Activated T-cell treated with anti-CD3 and anti-CD28 coated beads for 4 hours (primary cell): ENCODE measurements around the gene ZNF681.
A peak's percentile ranks its signal among the peaks of the same experiment; 100 is the strongest.
"Not testable (repeated sequence)": the region's sequence is repeated elsewhere in the genome, so short reads cannot be mapped to it uniquely, and the experiment has no call there.

ENCODE experiments used
- DNase-seq: peaks from one replicate; pipeline ENCODE4 v3.0.0-alpha.2; 2020

The ZNF681 gene

DNA sequence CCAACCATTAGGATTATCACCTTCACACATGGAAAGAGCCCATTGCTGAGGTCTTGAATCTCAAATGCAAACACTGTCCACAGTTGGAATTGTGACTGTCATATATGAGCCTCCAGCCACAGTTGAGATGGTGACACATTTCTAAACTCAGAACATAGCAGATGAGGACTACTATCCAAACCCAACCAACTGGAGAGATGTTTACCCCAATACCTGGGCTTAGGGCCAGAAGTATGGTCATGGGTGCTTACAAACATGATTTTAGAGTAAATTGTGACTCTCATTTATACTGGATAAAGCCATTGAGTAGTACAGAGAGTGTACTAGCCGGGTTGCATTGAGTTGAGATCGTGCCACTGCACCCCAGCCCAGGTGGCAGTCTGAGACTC is 14.0 kb upstream of the ZNF681 start:
- no peak for DNase-seq

DNA sequence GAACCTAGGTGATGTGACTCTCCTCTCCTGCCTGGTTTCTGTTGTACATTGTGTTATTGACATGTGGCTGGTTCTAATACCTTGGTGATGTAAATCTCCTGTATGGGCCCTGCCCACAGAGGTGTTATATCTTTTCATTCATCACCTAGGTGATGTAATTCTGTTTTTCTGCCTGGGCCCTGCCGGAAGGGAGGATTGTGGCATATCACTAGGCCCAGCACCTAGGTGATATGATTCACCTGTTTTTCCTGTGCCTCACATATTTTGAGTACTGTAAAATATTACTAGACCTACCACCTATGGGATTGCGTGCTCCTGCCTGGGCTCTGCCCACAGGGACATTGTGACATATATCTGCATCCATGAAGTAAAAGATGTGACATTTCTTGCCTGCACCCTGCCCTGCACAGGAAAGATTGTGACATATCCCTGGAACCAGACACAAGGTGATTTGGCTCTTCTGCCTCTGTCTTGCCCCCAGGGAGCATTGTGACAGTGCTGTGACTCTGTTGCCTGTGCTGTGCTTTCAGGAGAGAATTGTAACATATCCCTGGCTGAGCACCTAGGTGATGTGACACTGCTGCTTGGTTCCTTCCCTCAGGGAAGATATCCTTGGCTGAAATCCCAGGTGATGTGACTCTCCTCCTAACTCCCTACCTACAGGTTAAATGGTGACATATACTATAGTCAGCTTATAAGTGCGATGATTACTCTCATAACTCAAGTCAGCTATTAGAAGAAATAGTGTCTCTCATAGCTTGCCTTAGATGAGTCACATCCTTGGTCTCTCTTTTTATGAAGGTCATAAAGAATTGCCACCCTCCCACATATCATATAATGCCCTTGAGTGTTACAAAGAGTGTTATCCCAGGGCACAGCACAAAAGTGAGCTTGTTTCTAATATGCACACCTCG is 13.3 kb upstream of the ZNF681 start:
- no peak for DNase-seq

DNA sequence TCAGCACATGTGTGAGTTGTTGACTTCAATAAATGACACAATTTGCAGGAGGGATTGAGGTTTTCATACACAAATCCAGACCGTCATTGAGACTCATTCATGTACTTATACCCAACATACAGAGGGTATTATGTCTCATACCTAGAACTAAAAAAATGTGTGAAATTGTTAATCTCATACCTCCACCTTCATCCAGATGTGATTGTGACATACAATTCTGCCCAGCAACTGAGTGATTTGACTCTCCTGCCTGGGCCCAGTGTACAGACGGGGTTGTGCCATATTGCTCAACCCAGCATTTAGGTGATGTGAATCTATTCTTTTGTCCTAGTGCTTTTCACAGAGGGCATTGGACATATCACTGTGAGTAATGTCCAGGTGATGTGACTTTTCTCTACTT is 12.6 kb upstream of the ZNF681 start:
- no peak for DNase-seq

DNA sequence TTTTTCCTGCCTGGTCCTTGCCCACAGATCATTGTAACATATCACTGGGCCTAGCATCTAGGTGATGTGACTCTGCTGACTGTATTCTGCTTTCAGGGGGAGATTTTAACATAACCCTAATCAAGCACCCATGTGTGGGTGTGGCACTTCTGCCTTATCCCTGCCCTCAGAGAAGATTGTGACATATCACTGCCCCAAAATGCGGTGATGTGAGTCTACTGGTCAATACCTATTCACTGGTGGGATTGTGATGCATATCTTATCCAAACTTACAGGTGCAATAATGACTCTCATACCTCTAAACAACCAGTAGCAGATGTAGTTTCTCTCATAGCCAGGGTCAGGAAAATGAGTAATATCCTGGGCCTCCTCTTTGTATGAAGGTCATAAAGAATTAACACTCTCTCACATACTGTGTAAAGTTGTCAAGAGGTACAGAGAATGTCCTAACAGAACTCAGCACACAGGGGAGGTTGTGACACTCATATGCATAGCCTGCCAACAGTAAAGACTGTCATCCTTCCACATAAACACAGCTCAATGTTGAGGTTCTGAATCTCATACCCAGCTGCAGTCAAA is 12.1 kb upstream of the ZNF681 start:
- DNase-seq: no peak

DNA sequence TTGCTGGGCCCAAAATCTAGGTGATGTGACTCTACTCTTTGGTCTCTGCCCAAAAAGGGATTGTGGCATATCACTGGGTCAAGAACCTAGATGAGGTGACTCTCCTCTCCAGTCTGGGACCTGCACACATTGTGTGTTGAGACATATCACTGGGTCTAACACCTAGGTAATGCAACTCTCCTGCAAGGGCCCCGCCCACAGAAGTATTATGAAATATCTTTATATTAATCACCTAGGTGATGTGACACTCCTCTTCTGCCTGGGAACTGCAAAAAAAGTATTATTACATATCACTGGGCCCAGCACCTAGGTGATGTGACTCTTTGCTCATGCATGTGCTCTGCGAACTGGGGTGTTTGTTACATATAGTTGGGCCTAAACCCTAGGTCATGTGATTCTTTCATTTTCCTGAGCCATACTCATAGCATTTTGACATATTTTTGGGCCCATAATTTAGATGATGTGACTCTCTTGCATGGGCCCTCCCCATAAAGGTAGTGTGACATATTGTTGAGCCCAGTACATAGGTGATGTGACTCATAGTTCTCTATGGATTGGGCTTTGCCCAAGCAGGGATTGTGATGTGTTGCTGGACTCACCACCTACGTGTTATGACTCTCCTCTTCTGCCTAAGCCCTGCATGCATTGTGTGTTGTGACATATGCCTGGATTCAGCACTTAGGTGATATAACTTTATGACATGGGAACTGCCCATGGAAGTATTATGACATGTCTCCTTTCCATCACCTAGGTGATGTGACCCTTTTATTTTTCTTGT is 11.2 kb upstream of the ZNF681 start:
- no peak for DNase-seq

DNA sequence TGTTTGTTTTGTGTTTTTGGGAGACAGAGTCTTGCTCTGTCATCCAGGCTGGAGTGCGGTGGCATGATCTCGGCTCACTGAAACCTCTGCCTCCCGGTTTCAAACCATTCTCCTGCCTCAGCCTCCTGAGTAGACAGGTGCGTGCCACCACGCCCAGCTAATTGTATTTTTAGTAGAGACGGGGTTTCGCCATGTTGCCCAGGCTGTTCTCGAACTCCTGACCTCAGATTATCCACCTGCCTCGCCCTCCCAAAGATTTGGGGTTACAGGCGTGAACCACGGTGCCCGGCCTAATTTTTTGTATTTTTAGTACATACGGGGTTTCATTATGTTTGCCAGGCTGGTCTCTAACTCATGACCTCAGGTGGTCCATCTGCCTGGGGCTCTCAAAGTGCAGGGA is 8.3 kb upstream of the ZNF681 start:
- no peak for DNase-seq

DNA sequence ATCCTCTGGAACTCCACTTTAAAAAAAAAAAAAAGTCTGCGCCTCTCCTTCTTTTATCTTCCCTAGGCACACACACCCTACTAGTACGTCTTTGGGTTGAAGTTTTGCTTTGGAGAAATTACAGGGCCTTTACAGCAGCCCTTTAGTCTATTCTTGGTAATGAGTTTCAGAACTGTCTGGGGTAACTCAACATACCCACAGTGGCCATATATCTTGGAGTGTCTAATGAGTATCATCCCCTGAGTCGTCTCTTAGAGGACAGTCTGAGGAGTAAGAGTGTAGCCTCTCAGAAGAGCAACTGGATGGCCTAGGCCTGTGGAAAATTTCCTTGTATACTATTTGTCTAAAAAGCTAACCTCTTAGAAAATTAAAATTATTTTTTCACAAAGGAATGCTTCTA is 6.1 kb upstream of the ZNF681 start:
- DNase-seq: no peak

DNA sequence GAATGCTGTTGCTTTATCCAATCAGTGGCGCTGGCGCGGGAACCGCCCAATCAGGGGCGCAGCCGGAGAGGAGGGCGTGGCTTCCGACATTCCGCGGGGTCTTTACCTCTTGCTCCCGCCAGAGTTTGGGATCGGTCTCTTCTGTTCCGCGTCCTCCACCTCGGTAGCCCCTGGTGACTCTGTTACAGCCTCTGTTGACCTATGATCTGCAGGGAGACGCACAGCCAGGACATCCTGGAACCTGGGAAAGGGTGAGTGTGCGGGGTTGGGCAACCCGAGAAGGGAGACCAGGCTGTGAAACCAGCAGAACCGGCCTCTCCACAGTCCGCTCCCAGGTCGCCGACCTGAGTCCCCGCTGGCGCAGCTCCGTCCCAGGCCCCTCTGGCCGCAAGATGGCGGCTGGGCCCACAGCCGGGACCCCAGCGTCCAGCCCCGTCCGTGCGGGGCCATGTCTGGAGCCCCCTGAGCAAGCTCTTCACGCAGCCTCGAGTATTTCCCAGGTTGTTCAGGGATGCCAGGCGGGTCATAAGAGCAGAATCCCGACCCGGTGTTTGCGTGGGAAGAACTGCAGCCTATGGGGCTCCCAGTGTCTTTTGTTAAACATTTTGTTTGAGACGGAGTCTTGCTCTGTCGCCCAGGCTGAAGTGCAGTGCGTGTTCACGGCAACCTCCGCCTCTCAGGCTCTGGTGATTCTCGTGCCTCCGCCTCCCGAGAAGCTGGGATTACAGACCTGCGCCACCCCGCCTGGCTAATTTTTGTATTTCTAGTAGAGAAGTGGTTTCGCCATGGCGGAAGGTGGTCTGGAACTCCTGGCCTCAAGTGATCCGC is 4.4 kb upstream of the ZNF681 start:
- DNase-seq: peak; percentile 72

DNA sequence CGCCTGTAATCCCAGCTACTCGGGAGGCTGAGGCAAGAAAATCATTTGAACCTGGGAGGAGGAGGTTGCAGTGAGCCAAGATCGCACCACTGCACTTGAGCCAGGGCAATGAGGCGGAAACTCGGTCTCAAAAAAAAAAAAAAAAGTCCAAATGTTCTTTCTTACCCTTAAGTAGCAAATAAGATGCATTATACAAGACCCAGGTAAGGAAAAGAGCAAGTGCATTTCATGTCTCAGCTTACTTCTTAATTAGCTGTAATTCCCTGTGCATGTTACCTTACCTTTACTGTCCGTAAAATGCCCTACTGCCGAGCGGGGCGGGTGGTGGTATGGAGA is 3.8 kb upstream of the ZNF681 start:
- no peak for DNase-seq

DNA sequence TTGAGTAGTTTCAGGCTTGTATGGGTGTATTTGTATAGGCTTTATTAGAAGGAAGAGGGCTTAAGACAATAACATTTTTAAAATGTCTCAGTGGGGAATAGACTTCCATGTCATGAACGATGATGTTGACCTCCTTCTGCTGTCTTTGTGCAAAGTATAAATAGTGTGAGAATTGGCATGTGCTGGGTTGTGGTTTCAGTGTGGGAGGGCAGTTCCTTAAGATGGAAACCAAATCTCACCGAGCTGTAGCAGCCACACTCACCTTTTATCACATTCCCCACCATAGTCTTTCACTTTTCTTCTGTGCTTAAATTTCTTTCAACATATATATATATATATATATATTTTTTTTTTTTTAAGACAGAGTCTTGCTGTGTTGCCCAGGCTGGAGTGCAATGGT is 1.6 kb upstream of the ZNF681 start:
- DNase-seq: not testable (repeated sequence)

DNA sequence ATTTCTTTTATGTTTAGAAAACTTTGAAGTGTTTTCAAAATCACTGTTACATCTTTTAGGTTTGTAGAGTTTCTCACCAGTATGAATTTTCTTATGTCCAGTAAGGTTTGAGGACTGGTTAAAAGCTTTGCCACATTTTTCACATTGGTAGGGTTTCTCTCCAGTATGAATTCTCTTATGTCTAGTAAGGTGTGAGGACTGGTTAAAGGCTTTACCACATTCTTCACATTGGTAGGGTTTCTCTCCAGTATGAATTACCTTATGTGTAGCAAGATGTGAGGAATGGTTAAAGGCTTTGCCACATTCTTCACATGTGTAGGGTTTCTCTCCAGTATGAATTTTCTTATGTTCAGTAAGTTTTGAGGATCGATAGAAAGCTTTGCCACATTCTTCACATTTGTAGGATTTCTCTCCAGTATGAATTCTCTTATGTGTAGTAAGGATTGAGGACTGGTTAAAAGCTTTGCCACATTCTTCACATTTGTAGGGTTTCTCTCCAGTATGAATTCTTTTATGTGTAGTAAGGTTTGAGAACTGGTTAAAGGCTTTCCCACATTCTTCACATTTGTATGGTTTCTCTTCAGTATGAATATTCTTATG is 15.0 kb downstream of the ZNF681 start:
- not testable (repeated sequence) for DNase-seq

DNA sequence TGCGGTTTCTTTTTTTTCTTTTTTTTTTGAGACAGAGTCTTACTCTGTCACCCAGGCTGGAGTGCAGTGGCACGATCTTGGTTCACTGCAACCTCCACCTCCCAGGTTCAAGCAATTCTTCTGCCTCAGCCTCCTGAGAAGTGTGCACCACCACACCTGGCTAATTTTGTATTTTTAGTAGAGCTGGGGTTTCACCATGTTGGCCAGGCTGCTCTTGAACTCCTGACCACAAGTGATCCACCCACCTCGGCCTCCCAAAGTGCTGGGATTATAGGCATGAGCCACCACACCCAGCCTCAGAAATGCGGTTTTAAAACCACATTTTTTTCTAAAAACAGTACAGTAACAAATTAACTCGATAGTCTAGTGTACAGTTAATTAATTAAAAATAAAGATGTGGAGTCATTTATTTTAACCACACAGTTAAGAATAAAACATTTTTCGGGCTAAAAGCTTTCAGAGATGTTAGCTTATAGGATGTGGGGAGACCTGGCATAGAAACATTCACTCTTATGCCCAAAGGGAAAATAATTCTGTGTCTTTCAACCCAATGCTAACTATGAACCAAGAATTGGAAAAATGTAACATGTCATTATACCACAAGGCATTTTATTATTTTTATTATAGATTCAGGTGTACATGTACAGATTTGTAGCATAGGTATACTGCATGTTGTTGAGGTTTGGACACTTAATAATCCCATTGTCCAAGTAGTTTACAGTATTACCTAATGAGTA is 27.8 kb downstream of the ZNF681 start:
- not testable (repeated sequence) for DNase-seq

DNA sequence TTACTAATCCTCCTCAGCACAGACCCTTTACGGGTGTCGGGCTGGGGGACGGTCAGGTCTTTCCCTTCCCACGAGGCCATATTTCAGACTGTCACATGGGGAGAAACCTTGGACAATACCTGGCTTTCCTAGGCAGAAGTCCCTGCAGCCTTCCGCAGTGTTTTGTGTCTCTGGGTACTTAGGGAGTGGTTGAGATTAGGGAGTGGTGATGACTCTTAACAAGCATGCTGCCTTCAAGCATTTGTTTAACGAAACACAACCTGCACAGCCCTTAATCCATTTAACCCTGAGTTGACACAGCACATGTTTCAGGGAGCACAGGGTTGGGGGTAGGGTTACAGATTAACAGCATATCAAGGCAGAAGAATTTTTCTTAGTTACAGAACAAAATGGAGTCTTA is 34.5 kb downstream of the ZNF681 start:
- DNase-seq: not testable (repeated sequence)

DNA sequence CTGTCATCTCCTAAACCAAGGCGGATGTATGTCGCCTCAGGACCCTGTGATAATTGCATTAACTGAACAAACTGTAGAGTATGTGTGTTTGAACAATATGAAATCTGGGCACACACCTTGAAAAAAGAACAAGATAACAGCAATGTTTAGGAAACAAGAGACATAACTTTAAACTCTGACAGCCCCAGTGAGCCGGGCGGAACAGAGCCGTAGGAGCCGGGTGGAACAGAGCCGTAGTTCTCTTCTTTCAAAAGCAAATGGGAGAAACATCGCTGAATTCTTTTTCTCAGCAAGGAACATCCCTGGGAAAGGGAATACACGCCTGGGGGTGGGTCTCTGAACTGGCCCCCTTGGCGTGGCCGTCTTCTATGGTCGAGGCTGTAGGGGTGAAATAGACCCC is 39.9 kb downstream of the ZNF681 start:
- no peak for DNase-seq

DNA sequence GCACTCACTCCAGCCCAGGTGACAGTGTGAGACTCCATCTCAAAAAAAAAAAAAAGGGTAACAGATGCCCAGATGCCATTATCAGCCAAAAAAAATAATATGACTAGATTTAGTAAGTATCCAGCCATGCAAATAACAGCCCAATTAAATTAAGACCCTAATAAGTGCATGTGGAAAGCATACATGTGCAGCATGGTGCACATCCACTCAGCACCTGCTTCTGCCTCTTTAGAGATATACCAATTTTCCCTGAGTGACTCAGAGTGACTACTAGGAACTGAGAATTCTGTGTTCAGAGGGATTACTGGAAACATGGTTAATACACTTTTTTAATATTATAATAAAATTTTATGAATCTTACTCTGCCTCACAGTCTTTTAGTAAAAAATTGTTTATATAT is 41.9 kb downstream of the ZNF681 start:
- DNase-seq: no peak

DNA sequence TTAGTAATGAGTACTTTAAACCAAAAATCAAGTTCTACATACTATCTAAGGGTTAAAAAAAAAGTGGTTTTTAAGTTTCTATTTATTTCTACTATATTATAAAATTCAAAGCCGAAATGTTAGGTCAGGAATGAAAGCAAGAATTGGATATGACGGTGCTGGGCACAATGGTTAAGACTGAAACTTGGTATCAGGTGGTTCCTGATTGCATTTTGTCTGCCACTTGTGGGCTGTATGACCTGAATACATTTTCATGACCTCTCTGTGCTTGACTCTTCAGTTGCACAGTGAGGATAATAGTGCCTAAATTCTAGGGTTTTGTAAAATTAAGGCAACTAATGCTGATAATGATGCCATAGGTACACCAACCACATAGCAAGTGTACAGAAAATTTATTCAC is 49.3 kb downstream of the ZNF681 start:
- DNase-seq: no peak

DNA sequence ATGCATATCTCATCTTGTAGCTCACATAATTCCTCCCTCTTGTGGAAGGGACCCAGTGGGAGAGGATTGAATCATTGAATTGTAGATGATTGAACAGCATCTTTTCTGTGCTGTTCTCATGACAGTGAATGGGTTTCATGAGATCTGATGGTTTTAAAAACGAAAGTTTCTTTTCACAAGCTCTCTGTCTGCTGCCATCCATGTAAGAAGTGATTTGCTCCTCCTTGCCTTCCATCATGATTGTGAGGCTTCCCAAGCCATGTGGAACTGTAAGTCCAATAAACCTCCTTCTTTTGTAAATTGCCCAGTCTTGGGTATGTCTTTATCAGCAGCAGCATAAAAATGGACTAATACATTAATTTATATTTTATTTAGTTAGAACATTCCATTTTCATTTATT is 52.0 kb downstream of the ZNF681 start:
- DNase-seq: no peak

DNA sequence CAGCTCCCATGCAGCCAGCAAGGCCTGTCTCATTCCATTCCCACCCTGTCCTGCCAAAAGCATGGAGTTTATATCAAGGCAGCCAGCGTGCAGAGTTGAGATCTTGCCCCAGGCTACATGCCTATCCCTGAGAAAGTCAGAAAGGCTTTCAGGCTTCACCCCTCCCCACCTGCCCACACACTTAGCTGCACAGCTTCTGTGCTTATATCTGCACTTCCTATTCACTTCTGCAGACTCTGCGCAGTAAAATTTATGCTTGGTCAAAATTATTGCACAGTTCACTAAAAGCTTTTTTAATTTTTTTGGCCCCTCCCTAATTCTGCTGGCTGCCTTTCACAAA is 59.2 kb downstream of the ZNF681 start:
- DNase-seq: no peak

DNA sequence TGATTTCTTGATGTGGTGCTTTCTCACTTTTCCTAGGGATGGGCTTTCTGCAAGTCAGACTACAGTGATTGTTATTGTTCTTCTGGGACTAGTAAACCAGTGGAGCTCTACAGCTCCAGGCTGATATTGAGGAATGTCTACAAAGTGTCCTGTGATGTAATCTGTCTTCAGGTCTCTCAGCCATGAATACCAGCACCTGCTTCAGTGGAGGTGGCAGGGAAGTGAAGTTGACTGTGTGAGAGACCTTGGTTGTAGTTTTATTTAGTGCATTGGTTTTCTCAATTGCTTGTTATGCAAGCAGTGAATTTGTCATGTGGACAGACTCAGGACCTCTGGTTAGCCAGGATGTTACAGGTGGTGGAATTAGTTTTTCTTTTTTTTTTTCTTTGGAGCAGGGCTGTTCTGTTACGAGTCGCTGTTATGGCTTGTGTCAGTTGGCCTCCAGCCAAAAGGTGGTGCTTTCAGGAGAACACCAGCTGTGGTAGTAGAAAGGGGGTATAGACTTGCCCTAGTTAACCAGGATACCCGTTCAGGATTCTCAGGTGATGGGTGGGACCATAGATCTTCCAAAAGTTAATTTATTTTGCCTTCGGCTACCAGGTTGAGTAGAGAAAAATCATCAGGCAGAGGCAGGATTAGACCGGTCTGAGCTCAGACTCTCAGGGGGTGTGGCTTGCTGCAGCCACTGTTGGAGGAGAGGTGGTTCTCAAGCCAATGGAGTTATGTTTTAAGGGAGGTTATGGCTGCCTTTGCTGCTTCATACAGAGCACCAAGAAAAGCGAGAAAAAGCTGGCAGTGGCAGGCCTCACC is 59.8 kb downstream of the ZNF681 start:
- no peak for DNase-seq

DNA sequence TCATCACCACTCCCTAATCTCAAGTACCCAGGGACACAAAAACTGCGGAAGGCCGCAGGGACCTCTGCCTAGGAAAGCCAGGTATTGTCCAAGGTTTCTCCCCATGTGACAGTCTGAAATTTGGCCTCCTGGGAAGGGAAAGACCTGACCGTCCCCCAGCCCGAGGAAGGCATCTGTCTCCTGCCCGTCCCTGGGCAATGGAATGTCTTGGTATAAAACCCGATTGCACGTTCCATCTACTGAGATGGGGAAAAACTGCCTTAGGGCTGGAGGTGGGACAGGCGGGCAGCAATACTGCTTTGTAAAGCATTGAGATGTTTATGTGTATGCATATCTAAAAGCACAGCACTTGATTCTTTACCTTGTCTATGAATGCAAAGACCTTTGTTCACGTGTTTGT is 65.8 kb downstream of the ZNF681 start:
- not testable (repeated sequence) for DNase-seq
